ENCODE data around the gene POLG.

- TF ChIP-seq, protein P1, sequence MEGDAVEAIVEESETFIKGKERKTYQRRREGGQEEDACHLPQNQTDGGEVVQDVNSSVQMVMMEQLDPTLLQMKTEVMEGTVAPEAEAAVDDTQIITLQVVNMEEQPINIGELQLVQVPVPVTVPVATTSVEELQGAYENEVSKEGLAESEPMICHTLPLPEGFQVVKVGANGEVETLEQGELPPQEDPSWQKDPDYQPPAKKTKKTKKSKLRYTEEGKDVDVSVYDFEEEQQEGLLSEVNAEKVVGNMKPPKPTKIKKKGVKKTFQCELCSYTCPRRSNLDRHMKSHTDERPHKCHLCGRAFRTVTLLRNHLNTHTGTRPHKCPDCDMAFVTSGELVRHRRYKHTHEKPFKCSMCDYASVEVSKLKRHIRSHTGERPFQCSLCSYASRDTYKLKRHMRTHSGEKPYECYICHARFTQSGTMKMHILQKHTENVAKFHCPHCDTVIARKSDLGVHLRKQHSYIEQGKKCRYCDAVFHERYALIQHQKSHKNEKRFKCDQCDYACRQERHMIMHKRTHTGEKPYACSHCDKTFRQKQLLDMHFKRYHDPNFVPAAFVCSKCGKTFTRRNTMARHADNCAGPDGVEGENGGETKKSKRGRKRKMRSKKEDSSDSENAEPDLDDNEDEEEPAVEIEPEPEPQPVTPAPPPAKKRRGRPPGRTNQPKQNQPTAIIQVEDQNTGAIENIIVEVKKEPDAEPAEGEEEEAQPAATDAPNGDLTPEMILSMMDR (IDR thresholded peaks at IDR 0.05): no peak
- TF ChIP-seq POLR2A (IDR thresholded peaks at IDR 0.05) (no peak), POLR2AphosphoS5 (IDR thresholded peaks at IDR 0.05) (no peak), EP300 (IDR thresholded peaks at IDR 0.05) (no peak)
Observed at GRCh38 chr15:89321521-89322410, 12.9 kb downstream of the POLG start.

Data from stomach (tissue), 4 donors.